ENCODE measurements around the gene MLC1. TPM values are rescaled to one million over a fixed set of nuclear protein-coding genes. Genes with fewer than 3 reads are reported as not detected.

MLC1 gene
- total RNA-seq, 2 experiments from 2014 or later, result 4.2 to 4.9 TPM

- peaks cover 1% of the 10 kb centered on the region for H3K36me3 Mint-ChIP-seq
- no peak overlapping the region for H3K4me3 Mint-ChIP-seq
- POLR2A ChIA-PET, result no interaction called here
- ATAC-seq (ENCODE audit: low read depth), result no peak
- DNase-seq, result no peak
- H3K27ac Mint-ChIP-seq, result no peak overlapping the region
- H3K27me3 Mint-ChIP-seq, result peaks cover 4% of the 10 kb centered on the region
- peaks cover 2% of the 10 kb centered on the region for H3K9me3 Mint-ChIP-seq
- peaks cover 13% of the 10 kb centered on the region for H3K4me1 Mint-ChIP-seq
Measured at GRCh38 chr22:50020606-50021005, 64.6 kb downstream of the MLC1 start.

GRCh38 chr22:50019316-50019715 is 65.9 kb downstream of the MLC1 start:
- no peak overlapping the region for H3K4me3 Mint-ChIP-seq
- no peak for DNase-seq
- H3K4me1 Mint-ChIP-seq, result peaks cover 13% of the 10 kb centered on the region
- peaks cover 1% of the 10 kb centered on the region for H3K36me3 Mint-ChIP-seq
- peaks cover 2% of the 10 kb centered on the region for H3K9me3 Mint-ChIP-seq
- POLR2A ChIA-PET, result no interaction called here
- ATAC-seq (ENCODE audit: low read depth), result no peak
- H3K27ac Mint-ChIP-seq, result no peak overlapping the region
- no peaks in the 10 kb centered on the region for H3K27me3 Mint-ChIP-seq

- H3K27me3 Mint-ChIP-seq, result no peaks in the 10 kb centered on the region
- peaks cover 1% of the 10 kb centered on the region for H3K36me3 Mint-ChIP-seq
- ATAC-seq (ENCODE audit: low read depth), result peak; percentile 46
- peaks cover 13% of the 10 kb centered on the region for H3K4me1 Mint-ChIP-seq
- no peak for DNase-seq
- H3K27ac Mint-ChIP-seq, result no peak overlapping the region
- H3K9me3 Mint-ChIP-seq, result peaks cover 2% of the 10 kb centered on the region
- H3K4me3 Mint-ChIP-seq, result no peak overlapping the region
- POLR2A ChIA-PET, result interaction anchor here (1.0 kb wide), 1 partner anchor 11 kb away, joined by 3 read pairs; no protein-coding TSS in a partner anchor
Measured at GRCh38 chr22:50018608-50019285, 66.5 kb downstream of the MLC1 start.

DNA sequence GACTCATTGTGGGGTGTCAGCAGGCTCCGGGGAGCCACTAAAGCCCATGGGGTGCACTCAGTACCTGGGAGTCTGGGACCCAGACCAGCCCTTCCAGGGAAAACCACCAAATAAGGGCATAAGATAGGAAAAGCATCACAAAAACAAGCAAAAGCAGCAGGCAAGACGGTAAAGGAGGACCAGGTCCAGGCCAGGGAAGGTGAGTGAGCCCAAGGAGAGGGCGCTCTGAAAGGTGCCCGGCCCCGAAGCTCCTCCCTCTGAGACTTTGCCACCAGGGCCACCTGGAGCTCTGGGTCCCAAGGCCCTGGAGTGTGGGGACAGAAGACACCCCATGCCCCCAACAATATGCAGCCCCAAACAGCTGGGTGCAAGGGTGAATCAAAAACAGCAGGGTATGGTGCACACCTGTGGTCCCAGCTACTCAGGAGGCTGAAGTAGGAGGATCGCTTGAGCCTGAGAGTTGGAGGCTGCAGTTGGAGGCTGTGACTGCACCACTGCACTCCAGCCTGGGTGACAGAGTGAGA is 67.5 kb downstream of the MLC1 start:
- peaks cover 1% of the 10 kb centered on the region for H3K36me3 Mint-ChIP-seq
- POLR2A ChIA-PET, result interaction anchor here (1.0 kb wide), 1 partner anchor 12 kb away, joined by 3 read pairs; no protein-coding TSS in a partner anchor
- ATAC-seq (ENCODE audit: low read depth) (no peak), DNase-seq (no peak)
- H3K27me3 Mint-ChIP-seq, result no peaks in the 10 kb centered on the region
- peaks cover 13% of the 10 kb centered on the region for H3K4me1 Mint-ChIP-seq
- no peak overlapping the region for H3K27ac Mint-ChIP-seq
- peaks cover 2% of the 10 kb centered on the region for H3K9me3 Mint-ChIP-seq
- no peak overlapping the region for H3K4me3 Mint-ChIP-seq

GRCh38 chr22:50016988-50017700 is 68.1 kb downstream of the MLC1 start:
- Mint-ChIP-seq H3K9me3 (peaks cover 2% of the 10 kb centered on the region), H3K27me3 (no peaks in the 10 kb centered on the region), H3K27ac (no peak overlapping the region), H3K36me3 (peaks cover 1% of the 10 kb centered on the region), H3K4me1 (peaks cover 13% of the 10 kb centered on the region), H3K4me3 (no peak overlapping the region)
- ATAC-seq (ENCODE audit: low read depth) (peak; percentile 15), DNase-seq (peak; percentile 43)
- POLR2A ChIA-PET, result no interaction called here

GRCh38 chr22:50016308-50016987 is 68.8 kb downstream of the MLC1 start:
- POLR2A ChIA-PET, result no interaction called here
- peaks cover 2% of the 10 kb centered on the region for H3K9me3 Mint-ChIP-seq
- no peak overlapping the region for H3K4me3 Mint-ChIP-seq
- H3K36me3 Mint-ChIP-seq, result peaks cover 1% of the 10 kb centered on the region
- ATAC-seq (ENCODE audit: low read depth) (peak; percentile 21), DNase-seq (no peak)
- no peak overlapping the region for H3K27ac Mint-ChIP-seq
- peaks cover 15% of the 10 kb centered on the region for H3K4me1 Mint-ChIP-seq
- H3K27me3 Mint-ChIP-seq, result peaks cover 6% of the 10 kb centered on the region

- Mint-ChIP-seq H3K9me3 (peaks cover 2% of the 10 kb centered on the region), H3K4me1 (peaks cover 16% of the 10 kb centered on the region), H3K4me3 (no peak overlapping the region), H3K36me3 (peaks cover 1% of the 10 kb centered on the region), H3K27me3 (peaks cover 10% of the 10 kb centered on the region), H3K27ac (no peak overlapping the region)
- POLR2A ChIA-PET, result no interaction called here
- no peak for ATAC-seq (ENCODE audit: low read depth)
- no peak for DNase-seq
Measured at GRCh38 chr22:50015451-50016307, 69.5 kb downstream of the MLC1 start.

DNA sequence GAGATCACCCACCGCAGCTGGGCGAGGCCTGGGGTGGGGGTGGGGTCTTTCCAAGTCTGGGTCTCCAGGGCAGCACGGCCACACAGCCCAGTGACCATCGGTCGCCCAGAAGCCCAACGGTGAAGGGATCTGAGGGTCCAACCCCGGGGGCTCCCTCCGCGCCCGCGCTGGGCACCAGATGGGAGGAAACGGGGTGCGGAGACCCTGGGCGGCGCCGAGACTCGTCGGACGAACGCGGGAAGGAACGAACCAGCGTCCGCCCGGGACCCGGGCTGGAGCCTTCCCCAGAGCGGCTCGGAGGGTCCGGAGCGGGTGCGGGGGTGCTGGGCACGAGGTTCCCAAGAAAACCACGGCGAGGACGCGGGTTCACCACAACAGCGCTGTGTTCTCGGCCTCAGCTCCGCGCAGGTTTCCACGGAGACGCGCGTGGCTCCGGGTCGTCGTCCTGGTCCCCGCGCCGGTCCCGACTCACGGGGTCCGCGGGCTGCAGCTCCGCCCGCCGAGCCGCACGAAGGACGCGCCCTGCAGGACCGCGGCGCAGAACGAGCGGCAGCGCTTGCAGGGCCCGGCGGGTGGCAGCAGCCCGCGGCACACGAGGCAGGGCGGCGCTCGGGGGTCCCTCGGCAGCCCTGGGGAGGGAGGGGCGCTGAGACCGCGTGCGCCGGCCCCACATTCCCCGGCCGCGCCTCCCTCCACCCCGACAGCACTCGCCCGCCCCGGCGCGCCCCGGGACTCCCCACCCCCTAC is 70.4 kb downstream of the MLC1 start:
- Mint-ChIP-seq H3K4me1 (peaks cover 16% of the 10 kb centered on the region), H3K36me3 (peaks cover 1% of the 10 kb centered on the region), H3K27ac (no peak overlapping the region), H3K27me3 (peaks cover 12% of the 10 kb centered on the region), H3K9me3 (peaks cover 2% of the 10 kb centered on the region), H3K4me3 (no peak overlapping the region)
- POLR2A ChIA-PET, result no interaction called here
- ATAC-seq (ENCODE audit: low read depth) (no peak), DNase-seq (peak; percentile 44)

DNA sequence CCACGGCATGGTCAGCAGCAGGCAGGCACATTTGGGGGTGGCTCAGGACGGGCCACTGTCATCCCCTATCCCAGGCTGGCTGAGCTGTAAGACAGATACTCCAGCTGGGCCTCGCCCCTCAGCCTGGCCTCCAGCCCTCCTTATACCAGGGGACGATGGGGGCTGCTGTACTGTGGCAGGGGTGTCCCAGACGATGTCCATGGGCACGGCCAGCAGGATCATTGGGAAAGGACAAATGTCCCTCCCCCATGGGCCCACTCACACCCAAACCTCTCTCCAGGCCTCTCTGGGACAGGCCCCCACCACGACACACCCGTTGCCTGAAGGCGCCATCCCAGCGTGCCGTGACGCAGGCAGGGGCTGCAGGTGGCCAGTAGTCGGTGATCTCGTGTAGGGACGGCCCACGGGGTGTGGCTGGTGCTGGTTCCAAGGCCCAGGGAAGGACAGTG is 71.1 kb downstream of the MLC1 start:
- H3K4me1 Mint-ChIP-seq, result peaks cover 16% of the 10 kb centered on the region
- DNase-seq, result no peak
- no peak overlapping the region for H3K27ac Mint-ChIP-seq
- ATAC-seq (ENCODE audit: low read depth), result no peak
- peaks cover 1% of the 10 kb centered on the region for H3K36me3 Mint-ChIP-seq
- no peak overlapping the region for H3K4me3 Mint-ChIP-seq
- peaks cover 14% of the 10 kb centered on the region for H3K27me3 Mint-ChIP-seq
- POLR2A ChIA-PET, result no interaction called here
- peaks cover 1% of the 10 kb centered on the region for H3K9me3 Mint-ChIP-seq

- peak; percentile 30 for DNase-seq
- no peaks in the 10 kb centered on the region for H3K9me3 Mint-ChIP-seq
Measured at GRCh38 chr22:50012211-50013181, 72.7 kb downstream of the MLC1 start, which contains the start of gene IL17REL. Gene IL17REL, minus strand, starts transcription at chr22:50012765. Its CDS starts 119 bp downstream, at chr22:50012646.

DNA sequence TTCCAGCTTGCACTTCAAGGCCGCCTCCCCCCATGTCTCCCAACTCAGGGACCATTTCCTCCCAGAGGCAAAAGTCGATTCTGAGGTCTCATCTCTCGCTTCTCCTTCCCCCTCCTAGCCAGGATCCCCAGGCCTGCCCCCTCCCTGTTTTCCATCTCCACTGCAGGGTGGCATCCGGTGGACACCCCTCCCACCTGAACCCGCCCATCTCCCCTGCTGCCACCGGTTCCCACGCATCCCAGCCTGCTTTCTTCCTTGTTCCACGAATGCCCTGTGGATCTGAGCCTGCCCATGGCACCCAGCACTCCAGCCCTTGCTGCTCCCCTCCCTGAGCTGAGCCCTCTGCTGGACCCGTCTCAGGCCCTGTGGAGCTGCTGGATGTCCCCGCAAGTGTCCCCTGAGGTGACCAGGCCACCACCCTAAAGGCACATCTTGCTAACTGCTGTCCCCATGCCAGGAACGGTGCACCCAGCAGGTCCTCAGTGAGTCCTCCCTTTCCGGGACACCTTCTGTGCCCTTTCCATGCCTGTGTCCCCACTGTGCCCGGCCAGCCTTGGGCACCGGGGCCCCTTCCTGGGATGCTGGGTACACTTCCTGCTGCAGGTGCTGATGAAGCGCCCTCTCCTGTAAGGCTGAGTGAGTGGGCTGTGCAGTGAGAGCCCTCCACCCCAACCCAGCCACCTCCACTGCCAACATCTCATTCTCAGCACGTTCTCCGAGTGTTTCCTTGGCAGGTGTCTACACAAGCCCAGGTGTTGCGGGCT is 73.6 kb downstream of the MLC1 start:
- ATAC-seq (ENCODE audit: low read depth) (no peak), DNase-seq (no peak)
- no peaks in the 10 kb centered on the region for H3K9me3 Mint-ChIP-seq
- H3K4me3 Mint-ChIP-seq, result peak overlapping the region; percentile 47
- H3K4me1 Mint-ChIP-seq, result peaks cover 4% of the 10 kb centered on the region
- peaks cover 14% of the 10 kb centered on the region for H3K27me3 Mint-ChIP-seq
- H3K36me3 Mint-ChIP-seq, result no peaks in the 10 kb centered on the region
- no peak overlapping the region for H3K27ac Mint-ChIP-seq
- POLR2A ChIA-PET, result no interaction called here

More at GRCh38 chr22:50012211-50013181, 72.7 kb downstream of the MLC1 start, which contains the start of gene IL17REL:
- H3K27ac Mint-ChIP-seq, result no peak within 1 kb of the TSS
- H3K4me1 Mint-ChIP-seq, result peaks cover 5% of the 10 kb centered on the region
- peaks cover 14% of the 10 kb centered on the region for H3K27me3 Mint-ChIP-seq
- ATAC-seq (ENCODE audit: low read depth), result no peak
- H3K4me3 Mint-ChIP-seq, result no peak within 1 kb of the TSS
- POLR2A ChIA-PET, result no interaction called here
- H3K36me3 Mint-ChIP-seq, result no peaks in the 10 kb centered on the region
